Peyer's patch (tissue), 4 donors: ENCODE results near the gene NALCN. TPM values are rescaled to one million over a fixed set of nuclear protein-coding genes. Genes with fewer than 3 reads are reported as not detected.

Source experiments
- DNase-seq, 3 donors: peaks; one replicate each; pipeline ENCODE4 v3.0.0-alpha.2; 2017 to 2019
- H3K27ac ChIP-seq, 4 donors: fragments of 200-600 bp; sonication (generic); one replicate each; pipeline ENCODE4 v1.5.1; 2016 to 2019
- H3K27me3 ChIP-seq, 2 donors: fragments of 200-600 bp; sonication (generic); one replicate each; pipeline ENCODE4 v1.5.1; 2019
- H3K36me3 ChIP-seq, 3 donors: fragments of 200-600 bp; sonication (generic); one replicate each; pipeline ENCODE4 v1.5.1; 2016 to 2019
- H3K4me1 ChIP-seq, 4 donors: fragments of 200-600 bp; sonication (generic); one replicate each; pipeline ENCODE4 v1.5.1; 2016 to 2019
- H3K4me3 ChIP-seq, 4 donors: fragments of 200-600 bp; sonication (generic); 1 replicate in 3 of 4; 2 replicates in 1 of 4; pipeline ENCODE4 v1.5.1; 2016 to 2019; ENCODE audit warnings: mild to moderate bottlenecking in 1 of 4
- H3K9me3 ChIP-seq, 4 donors: fragments of 200-600 bp; sonication (generic); one replicate each; pipeline ENCODE4 v1.5.1; 2016 to 2019; ENCODE audit warnings: mild to moderate bottlenecking in 1 of 4
- POLR2A ChIP-seq, 2 donors: fragments of 450-650 bp; IDR thresholded peaks; one replicate each; pipeline ENCODE4 v1.5.1; 2017; ENCODE audit warnings: antibody characterized with exemption in 2 of 2, mild to moderate bottlenecking in 2 of 2, moderate library complexity in 2 of 2
- total RNA-seq, 4 donors: library from RNA; depleted of rRNA; stranded (reverse); fragments of >200 nt; gene quantifications; one replicate each; pipeline ENCODE4 v1.1.0, GENCODE V29; 2016
- TF ChIP-seq, protein P1 (sequence below), 6 experiments: fragments of 450-650 bp in 4 of 6; fragments of 200-600 bp in 2 of 6; sonication (generic) in 1 of 6; IDR thresholded peaks; one replicate each; pipeline ENCODE4 v1.5.1; 2017 to 2019; ENCODE audit warnings: antibody characterized with exemption in 6 of 6, mild to moderate bottlenecking in 3 of 6, moderate library complexity in 1 of 6

NALCN gene
- total RNA-seq, 4 donors from 2014 or later, result 0.13 to 0.18 TPM; not detected in 2

DNA sequence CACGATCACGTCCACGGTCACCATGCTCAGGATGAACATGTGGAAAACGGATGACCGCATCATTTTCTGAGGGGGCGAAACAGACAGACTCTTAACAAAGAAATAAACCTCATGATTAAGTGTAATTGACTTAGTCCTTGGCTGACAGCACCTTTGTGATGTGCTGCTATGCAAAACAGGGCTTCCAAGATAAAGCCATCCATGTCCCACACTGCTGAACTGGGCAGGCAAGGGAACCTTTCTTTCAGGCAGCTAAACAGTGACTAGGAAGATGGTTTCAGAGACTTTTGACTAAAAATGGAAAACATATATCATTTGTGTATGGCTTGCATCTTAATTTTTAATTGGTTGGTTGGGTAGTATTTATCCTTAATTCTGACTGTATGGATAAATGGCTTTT, 157.8 kb downstream of the NALCN start:
- TF ChIP-seq, protein P1, sequence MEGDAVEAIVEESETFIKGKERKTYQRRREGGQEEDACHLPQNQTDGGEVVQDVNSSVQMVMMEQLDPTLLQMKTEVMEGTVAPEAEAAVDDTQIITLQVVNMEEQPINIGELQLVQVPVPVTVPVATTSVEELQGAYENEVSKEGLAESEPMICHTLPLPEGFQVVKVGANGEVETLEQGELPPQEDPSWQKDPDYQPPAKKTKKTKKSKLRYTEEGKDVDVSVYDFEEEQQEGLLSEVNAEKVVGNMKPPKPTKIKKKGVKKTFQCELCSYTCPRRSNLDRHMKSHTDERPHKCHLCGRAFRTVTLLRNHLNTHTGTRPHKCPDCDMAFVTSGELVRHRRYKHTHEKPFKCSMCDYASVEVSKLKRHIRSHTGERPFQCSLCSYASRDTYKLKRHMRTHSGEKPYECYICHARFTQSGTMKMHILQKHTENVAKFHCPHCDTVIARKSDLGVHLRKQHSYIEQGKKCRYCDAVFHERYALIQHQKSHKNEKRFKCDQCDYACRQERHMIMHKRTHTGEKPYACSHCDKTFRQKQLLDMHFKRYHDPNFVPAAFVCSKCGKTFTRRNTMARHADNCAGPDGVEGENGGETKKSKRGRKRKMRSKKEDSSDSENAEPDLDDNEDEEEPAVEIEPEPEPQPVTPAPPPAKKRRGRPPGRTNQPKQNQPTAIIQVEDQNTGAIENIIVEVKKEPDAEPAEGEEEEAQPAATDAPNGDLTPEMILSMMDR (IDR thresholded peaks at IDR 0.05), result no peak
- no peak for TF ChIP-seq POLR2A (IDR thresholded peaks at IDR 0.05)
- no peaks in the 10 kb centered on the region for H3K27me3 ChIP-seq
- no peaks in the 10 kb centered on the region for H3K36me3 ChIP-seq
- H3K9me3 ChIP-seq, result no peaks in the 10 kb centered on the region
- H3K4me1 ChIP-seq, result no peaks in the 10 kb centered on the region
- H3K4me3 ChIP-seq, result no peak overlapping the region
- no peak for DNase-seq
- no peak overlapping the region for H3K27ac ChIP-seq

DNA sequence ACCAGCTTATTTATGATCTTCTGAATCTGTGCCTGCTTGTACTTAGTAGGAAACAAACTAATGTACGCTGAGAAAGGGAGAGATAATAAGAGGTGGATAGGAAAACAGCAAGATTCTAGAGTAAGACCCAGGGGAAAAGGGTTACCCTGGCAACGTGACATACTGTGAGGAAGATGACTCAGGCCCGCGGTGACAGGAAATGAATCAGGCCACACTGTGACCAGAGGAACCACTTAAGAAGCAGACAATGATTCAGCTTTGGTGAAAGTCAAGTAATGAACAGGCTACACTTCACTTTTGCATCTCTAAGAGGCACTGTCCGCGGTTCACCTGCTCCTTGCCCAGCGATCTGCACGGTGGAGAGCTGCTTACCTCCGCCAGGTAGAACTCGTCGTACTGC, 158.2 kb downstream of the NALCN start:
- Histone ChIP-seq H3K9me3 (no peaks in the 10 kb centered on the region), H3K36me3 (no peaks in the 10 kb centered on the region), H3K4me1 (no peaks in the 10 kb centered on the region), H3K27ac (no peak overlapping the region), H3K27me3 (no peaks in the 10 kb centered on the region), H3K4me3 (no peak overlapping the region)
- DNase-seq, result no peak
- TF ChIP-seq POLR2A (IDR thresholded peaks at IDR 0.05), result no peak
- TF ChIP-seq, protein P1 (IDR thresholded peaks at IDR 0.05), result no peak

- no peaks in the 10 kb centered on the region for H3K9me3 ChIP-seq
- no peak overlapping the region for H3K27ac ChIP-seq
- H3K36me3 ChIP-seq, result no peaks in the 10 kb centered on the region
- H3K27me3 ChIP-seq, result no peaks in the 10 kb centered on the region
- no peak overlapping the region for H3K4me3 ChIP-seq
- DNase-seq, result no peak
- no peaks in the 10 kb centered on the region for H3K4me1 ChIP-seq
- TF ChIP-seq, protein P1 (IDR thresholded peaks at IDR 0.05), result no peak
- no peak for TF ChIP-seq POLR2A (IDR thresholded peaks at IDR 0.05)
These were observed 167.4 kb downstream of the NALCN start for GRCh38 chr13:101248739-101249514.

GRCh38 chr13:101242720-101243119, 173.6 kb downstream of the NALCN start:
- Histone ChIP-seq H3K27me3 (no peaks in the 10 kb centered on the region), H3K27ac (no peak overlapping the region), H3K4me1 (no peaks in the 10 kb centered on the region), H3K9me3 (no peaks in the 10 kb centered on the region), H3K36me3 (no peaks in the 10 kb centered on the region), H3K4me3 (no peak overlapping the region)
- TF ChIP-seq, protein P1 (IDR thresholded peaks at IDR 0.05), result no peak
- no peak for TF ChIP-seq POLR2A (IDR thresholded peaks at IDR 0.05)
- DNase-seq, result no peak

DNA sequence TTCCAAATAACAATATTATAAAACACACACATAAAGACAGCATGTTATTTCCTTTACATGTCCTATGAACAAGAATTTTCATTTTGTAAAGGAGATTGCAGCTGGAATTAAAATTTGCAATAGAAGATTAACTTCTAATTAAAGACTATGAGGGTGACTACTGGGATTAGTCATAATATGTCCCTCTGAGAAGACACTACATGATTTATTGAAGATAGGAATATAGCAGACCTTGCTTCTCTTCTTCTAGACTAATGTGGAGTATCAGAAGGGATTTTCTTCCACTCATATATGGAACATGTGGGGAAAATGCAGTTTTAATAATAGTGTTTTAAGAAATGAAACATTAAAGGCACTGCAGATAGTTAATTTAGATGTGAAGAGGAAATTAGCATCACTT, 177.8 kb downstream of the NALCN start:
- TF ChIP-seq, protein P1 (IDR thresholded peaks at IDR 0.05), result no peak
- TF ChIP-seq POLR2A (IDR thresholded peaks at IDR 0.05), result no peak
- Histone ChIP-seq H3K36me3 (no peaks in the 10 kb centered on the region), H3K27ac (no peak overlapping the region), H3K9me3 (no peaks in the 10 kb centered on the region), H3K27me3 (no peaks in the 10 kb centered on the region), H3K4me1 (no peaks in the 10 kb centered on the region), H3K4me3 (no peak overlapping the region)
- no peak for DNase-seq
